ENCODE results near the gene DEPP1. TPM values are rescaled to one million over a fixed set of nuclear protein-coding genes. Genes with fewer than 3 reads are reported as not detected.

Gene DEPP1
- total RNA-seq, 6 experiments from 2014 or later: 0.43 to 0.78 (median 0.52) TPM

DNA sequence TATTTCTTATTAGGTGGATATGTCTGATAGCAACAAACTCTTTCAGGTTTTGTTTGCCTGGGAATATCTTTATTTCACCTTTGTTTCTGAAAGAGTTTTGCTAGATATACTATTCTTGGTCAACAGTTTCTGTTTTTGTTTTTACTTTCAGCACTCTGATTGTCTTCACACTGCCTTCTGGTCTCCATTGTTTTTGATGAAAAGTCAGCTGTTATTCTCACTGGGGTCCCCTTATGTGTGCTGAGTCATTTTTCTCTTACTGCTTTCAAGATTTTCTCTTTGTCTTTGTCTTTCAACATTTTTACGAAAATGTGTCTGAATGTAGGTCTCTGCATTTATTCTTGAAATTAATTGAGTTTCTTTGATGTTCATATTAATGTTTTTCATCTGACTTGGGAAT, 34.3 kb downstream of the DEPP1 start:
- Mint-ChIP-seq H3K4me3 (no peak overlapping the region), H3K36me3 (ENCODE audit: low read depth) (peaks cover 14% of the 10 kb centered on the region), H3K4me1 (ENCODE audit: low read depth) (peaks cover 8% of the 10 kb centered on the region; the same call in 1 of the 2 replicates), H3K9me3 (peaks cover 9% of the 10 kb centered on the region), H3K27me3 (ENCODE audit: insufficient read depth) (peaks cover 5% of the 10 kb centered on the region; the same call in 1 of the 2 replicates), H3K27ac (no peak overlapping the region)
- no peak for TF ChIP-seq CTCF (IDR thresholded peaks at IDR 0.05)
- DNase-seq: no peak

DNA sequence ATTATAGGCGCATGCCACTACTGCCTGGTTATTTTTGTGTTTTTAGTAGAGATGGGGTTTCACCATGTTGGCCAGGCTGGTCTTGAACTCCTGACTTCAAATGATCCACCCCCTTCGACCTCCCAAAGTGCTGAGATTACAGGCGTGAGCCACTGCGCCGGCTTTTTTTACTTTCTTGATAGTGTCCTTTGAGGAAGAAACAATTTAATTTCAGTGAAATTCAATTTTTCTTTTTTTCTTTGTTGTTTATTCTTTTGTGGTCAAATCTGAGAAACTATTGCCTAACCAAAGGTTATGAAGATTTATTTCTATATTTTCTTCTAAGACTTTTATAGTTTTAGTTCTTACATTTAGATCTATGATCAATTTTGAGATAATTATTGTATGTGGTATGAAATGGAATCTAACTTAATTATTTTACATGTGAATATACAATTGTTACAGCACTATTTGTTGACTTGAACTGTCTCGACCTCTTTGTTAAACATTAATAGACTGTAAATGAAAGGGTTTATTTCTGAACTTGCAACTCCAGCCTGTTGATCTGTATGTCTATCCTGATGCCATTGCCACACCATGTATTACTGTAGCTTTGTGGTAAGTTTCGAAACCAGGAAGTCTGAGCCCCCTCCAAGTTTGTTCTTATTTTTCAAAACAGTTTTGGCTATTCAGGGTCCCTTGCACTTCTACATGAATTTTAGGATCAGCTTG, 38.8 kb downstream of the DEPP1 start:
- Mint-ChIP-seq H3K4me3 (no peak overlapping the region), H3K36me3 (ENCODE audit: low read depth) (peaks cover 8% of the 10 kb centered on the region), H3K9me3 (peaks cover 8% of the 10 kb centered on the region), H3K27ac (no peak overlapping the region), H3K27me3 (ENCODE audit: insufficient read depth) (peaks cover 3% of the 10 kb centered on the region; the same call in 1 of the 2 replicates), H3K4me1 (ENCODE audit: low read depth) (peaks cover 16% of the 10 kb centered on the region)
- TF ChIP-seq CTCF (IDR thresholded peaks at IDR 0.05): no peak
- no peak for DNase-seq

DNA sequence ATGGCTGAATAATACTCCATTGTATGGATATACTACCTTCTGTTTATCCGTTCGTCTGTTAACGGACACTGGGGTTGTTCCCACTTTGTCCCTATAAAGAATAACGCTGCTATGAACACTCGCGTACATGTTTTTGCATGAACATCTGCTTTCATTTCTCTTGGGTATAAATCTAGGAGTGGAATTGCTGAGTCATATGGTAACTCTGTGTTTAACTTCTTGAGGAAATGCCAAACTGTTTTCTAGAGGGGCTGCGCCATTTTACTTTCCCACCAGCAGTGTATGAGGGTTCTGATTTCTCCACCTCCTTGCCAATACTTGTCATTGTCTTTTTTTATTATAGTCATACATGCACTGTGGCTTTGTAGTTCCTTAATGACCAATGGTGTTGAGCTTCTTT, 39.7 kb downstream of the DEPP1 start:
- no peak for DNase-seq
- Mint-ChIP-seq H3K4me3 (no peak overlapping the region), H3K9me3 (no peaks in the 10 kb centered on the region), H3K4me1 (ENCODE audit: low read depth) (peaks cover 16% of the 10 kb centered on the region), H3K27ac (no peak overlapping the region), H3K36me3 (ENCODE audit: low read depth) (no peaks in the 10 kb centered on the region), H3K27me3 (ENCODE audit: insufficient read depth) (no peaks in the 10 kb centered on the region; the same call in 1 of the 2 replicates)
- TF ChIP-seq CTCF (IDR thresholded peaks at IDR 0.05): no peak

- Mint-ChIP-seq H3K9me3 (no peaks in the 10 kb centered on the region), H3K4me1 (ENCODE audit: low read depth) (peaks cover 16% of the 10 kb centered on the region), H3K27me3 (ENCODE audit: insufficient read depth) (no peaks in the 10 kb centered on the region; the same call in 1 of the 2 replicates), H3K27ac (no peak overlapping the region), H3K36me3 (ENCODE audit: low read depth) (no peaks in the 10 kb centered on the region), H3K4me3 (no peak overlapping the region)
- TF ChIP-seq CTCF (IDR thresholded peaks at IDR 0.05): no peak
- DNase-seq: no peak
Measured at GRCh38 chr10:44937196-44938005, 41.2 kb downstream of the DEPP1 start.

DNA sequence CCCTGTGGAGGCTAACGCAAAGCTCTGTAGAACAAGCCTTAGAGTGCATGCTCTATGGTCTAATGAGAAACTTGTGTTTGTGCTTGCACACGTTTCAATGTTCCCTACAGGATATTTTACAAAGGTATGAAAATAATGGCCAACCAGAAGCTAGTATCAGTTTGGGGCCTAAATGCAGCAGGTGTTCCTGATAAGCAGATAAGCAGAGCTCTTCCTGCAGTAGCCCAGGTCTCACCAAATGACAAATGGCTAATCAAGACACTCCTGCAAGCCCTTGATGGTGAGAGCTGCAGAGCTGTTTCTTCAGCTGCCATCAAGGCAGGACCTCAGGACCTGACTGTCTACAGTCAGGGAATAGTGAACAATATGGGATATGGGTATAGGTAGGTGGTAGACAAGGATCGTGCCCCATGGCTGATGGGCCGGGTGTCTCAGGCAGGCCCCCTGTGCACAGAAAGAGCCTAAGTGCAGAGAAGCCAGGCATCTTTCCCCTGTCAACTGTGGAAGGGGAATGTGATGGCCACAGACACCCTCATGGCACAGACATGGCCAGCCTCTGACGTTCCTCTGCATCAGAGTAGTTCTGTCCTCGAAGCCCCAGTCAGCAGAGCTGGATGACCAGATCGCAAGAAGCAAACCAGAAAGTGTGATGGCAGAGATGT, 42.2 kb downstream of the DEPP1 start:
- no peak for DNase-seq
- Mint-ChIP-seq H3K36me3 (ENCODE audit: low read depth) (no peaks in the 10 kb centered on the region), H3K4me3 (no peak overlapping the region), H3K4me1 (ENCODE audit: low read depth) (peaks cover 16% of the 10 kb centered on the region), H3K27ac (no peak overlapping the region), H3K27me3 (ENCODE audit: insufficient read depth) (no peaks in the 10 kb centered on the region; the same call in 1 of the 2 replicates), H3K9me3 (no peaks in the 10 kb centered on the region)
- no peak for TF ChIP-seq CTCF (IDR thresholded peaks at IDR 0.05)

Data from HFFc6 (cell line).